GM18502 (cell line): ENCODE data around the gene HOXA6.

Source experiments
- ATAC-seq: cut with Tn5 transposase; IDR thresholded peaks from one replicate; pipeline ENCODE4 v1.9.1; 2021; ENCODE audit warnings: mild to moderate bottlenecking; ENCODE audit not compliant: unreplicated experiment, poor library complexity

Gene HOXA6

GRCh38 chr7:27173956-27174873 lies 26.6 kb upstream of the HOXA6 start, which contains the start of gene HOXA10:
HOXA10 (minus strand) TSS chr7:27174320; CDS start chr7:27174306, 14 bp downstream.
- no peak for ATAC-seq

GRCh38 chr7:27173511-27173955 lies 26.0 kb upstream of the HOXA6 start:
- no peak for ATAC-seq

DNA sequence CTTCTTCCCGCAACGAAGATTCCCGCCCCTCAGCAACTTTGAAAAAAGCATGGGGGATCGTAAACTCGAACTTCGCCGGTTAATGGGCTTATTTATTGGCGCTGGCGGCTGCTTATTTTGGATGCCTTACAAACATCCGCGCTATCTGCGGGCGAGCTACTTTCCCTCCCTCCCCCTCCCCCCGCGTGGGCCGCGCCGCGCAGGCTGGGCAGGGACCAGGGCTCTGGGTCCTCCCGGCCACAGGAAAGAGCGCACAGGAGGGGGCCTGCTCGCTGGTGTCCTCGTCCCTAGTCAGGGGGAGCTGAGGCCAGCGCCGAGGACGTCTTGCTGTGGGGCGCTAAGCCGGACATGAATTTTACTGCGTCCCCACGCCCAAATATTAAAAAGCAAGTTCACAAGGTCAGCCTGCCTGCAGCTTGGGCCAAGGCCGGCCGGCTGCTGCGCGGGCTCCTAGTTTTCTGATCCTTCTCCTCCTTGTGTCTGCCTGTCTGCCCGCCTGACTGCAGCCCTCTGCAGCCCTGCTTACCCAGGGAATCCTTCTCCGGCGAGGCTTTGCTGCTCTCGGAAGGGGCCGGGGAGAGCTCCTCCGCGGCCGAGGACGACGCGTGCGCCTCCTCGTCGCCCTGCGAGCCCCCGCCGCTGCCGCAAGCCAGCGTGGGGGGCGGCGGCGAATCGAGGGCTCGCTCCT lies 25.4 kb upstream of the HOXA6 start:
- ATAC-seq: no peak

- ATAC-seq: no peak
Observed at GRCh38 chr7:27172315-27172774, 24.8 kb upstream of the HOXA6 start.

GRCh38 chr7:27171637-27172314 lies 24.2 kb upstream of the HOXA6 start:
- ATAC-seq: no peak

DNA sequence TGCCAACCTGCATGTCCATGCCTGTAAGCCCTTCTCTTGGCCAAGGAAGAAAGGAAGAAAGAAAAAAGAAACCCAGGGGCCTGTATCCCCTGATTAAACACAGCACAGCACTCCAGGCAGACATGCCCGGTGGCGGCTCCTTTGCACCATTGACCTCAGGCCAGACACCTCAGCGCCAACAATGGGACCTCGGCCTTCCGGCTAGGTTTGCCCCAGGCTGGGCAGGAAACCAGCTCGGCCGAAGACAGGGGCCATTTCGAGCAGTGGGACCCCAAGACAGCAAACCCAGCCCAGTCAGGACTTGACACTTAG lies 23.7 kb upstream of the HOXA6 start:
- no peak for ATAC-seq

- no peak for ATAC-seq
Observed at GRCh38 chr7:27170426-27171324, 23.1 kb upstream of the HOXA6 start.

- no peak for ATAC-seq
Observed at GRCh38 chr7:27169658-27170425, 22.3 kb upstream of the HOXA6 start.

- ATAC-seq: no peak
Observed at GRCh38 chr7:27168265-27168947, 20.8 kb upstream of the HOXA6 start.

GRCh38 chr7:27167916-27168264 lies 20.3 kb upstream of the HOXA6 start:
- ATAC-seq: no peak

- ATAC-seq: no peak
Observed at GRCh38 chr7:27166531-27167505, 19.2 kb upstream of the HOXA6 start.

- no peak for ATAC-seq
Observed at GRCh38 chr7:27165996-27166530, 18.5 kb upstream of the HOXA6 start.

DNA sequence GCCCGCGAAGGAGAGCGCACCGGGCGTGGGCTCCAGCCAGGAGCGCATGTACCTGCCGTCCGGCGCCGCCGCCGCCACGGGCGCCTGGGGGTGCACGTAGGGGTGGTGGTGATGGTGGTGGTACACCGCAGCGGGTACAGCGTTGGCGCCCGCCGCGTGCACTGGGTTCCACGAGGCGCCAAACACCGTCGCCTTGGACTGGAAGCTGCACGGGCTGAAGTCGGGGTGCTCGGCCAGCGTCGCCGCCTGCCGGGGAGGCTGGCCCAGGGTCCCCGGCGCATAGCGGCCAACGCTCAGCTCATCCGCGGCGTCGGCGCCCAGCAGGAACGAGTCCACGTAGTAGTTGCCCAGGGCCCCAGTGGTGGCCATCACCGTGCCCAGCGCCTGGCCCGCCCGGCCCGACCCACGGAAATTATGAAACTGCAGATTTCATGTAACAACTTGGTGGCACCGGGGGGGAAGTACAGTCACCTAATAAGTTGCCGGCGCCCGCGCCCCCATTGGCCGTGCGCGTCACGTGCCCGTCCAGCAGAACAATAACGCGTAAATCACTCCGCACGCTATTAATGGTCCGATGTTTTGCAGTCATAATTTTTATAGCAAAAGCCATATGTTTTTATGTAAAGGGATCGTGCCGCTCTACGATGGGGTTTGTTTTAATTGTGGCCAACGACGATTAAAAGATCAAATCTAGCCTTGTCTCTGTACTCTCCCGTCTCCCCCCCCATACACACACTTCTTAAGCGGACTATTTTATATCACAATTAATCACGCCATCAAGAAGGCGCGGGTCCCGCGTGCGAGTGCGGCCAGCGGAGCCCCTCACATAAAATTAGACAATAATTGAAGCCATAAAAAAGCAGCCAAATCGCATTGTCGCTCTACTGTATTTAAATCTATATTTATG lies 17.8 kb upstream of the HOXA6 start, which contains the start of gene HOXA9:
Gene HOXA9, minus strand, starts transcription at position 449 of the 907 bp plus-strand sequence. Its CDS starts 80 bp downstream, at position 369.
- no peak for ATAC-seq

DNA sequence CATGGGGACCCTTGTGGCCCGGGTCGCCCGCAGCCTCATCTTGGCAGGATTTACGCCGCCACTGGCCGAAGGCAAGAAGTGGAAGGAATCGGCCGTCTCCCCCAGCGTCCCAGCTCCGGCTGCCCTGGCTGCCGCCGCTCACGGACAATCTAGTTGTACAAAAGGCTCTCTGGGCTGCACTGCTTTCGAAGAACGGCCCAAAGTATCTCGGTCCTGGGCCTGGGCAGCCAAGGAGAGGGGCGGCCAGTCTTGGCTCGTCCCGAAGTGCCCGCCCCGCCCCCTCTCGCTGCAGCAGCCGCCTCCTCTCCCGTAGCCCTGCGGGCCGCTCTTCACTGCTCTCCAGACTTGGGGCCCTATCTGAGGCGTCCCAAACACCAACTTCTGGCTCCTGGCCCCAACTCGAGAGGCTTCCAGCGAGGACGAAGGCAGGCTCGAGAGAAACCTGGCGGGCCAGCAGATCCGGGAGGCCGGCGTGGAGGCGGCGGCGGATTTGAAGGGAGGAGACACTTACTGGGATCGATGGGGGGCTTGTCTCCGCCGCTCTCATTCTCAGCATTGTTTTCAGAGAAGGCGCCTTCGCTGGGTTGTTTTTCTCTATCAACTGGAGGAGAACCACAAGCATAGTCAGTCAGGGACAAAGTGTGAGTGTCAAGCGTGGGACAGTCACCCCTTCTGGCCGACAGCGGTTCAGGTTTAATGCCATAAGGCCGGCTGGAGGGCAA lies 17.0 kb upstream of the HOXA6 start:
- no peak for ATAC-seq

DNA sequence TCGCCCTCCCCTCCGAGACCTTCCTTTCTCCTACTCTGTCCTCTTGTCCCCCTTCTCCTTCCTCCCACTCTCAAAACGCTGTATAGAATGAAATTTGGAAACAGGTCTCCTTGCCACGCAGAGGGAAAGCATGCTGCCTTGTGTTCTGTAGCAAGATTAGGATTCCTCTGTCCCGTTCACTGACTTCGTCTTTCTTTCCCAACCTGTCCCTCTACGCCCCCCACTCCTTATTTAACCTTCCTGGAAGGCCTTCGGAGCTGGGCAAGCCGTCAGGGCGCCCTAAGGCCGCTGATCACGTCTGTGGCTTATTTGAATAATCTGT lies 16.4 kb upstream of the HOXA6 start:
- ATAC-seq: no peak
